HEK293 (cell line): ENCODE measurements around the gene NOM1.

Experiments
- CTCF ChIA-PET: fragments of 350-600 bp; formaldehyde crosslinking; extraction: SDS; loops from one replicate; lab custom pipeline; 2021; ENCODE audit warnings: antibody characterized with exemption; lab: Yijun Ruan, JAX
- POLR2A ChIA-PET: fragments of 300-600 bp; formaldehyde crosslinking; extraction: SDS; loops from one replicate; lab custom pipeline; 2020; ENCODE audit warnings: antibody characterized with exemption, inconsistent platforms; lab: Yijun Ruan, JAX
- H3K27ac ChIP-seq: fragments of 200-500 bp; sonication (Bioruptor generic); 2 replicates; pipeline ENCODE4 v1.5.1; 2014; ENCODE audit warnings: low read depth, low read length, control low read depth, inconsistent platforms; ENCODE audit errors: extremely low read depth
- H3K36me3 ChIP-seq, 2 experiments: fragments of 200-500 bp in 1 of 2; sonication (Bioruptor generic) in 1 of 2; 1 replicate in 1 of 2; 2 replicates in 1 of 2; pipeline ENCODE4 v1.5.1; 2014 to 2017; ENCODE audit warnings: inconsistent platforms in 2 of 2, low read length in 2 of 2; ENCODE audit not compliant: control insufficient read depth in 2 of 2, insufficient read depth in 1 of 2
- H3K4me1 ChIP-seq: fragments of 200-500 bp; sonication (Bioruptor generic); 2 replicates; pipeline ENCODE4 v1.5.1; 2014; ENCODE audit warnings: mild to moderate bottlenecking, low read length, inconsistent platforms; ENCODE audit not compliant: control insufficient read depth, insufficient read depth
- H3K4me3 ChIP-seq: 2 replicates; pipeline ENCODE4 v1.5.1; 2011; ENCODE audit warnings: low read depth, mild to moderate bottlenecking, control low read depth, low read length, moderate library complexity
- H3K9me3 ChIP-seq: fragments of 200-500 bp; sonication (Bioruptor generic); 2 replicates; pipeline ENCODE4 v1.5.1; 2014; ENCODE audit warnings: low read depth, low read length, inconsistent platforms; ENCODE audit not compliant: control insufficient read depth, insufficient read depth
- BCL11A ChIP-seq: fragments of 450-650 bp; formaldehyde crosslinking; IDR thresholded peaks from 2 replicates; pipeline ENCODE4 v1.5.1; 2016; ENCODE audit warnings: low read depth, missing biosample characterization, missing genetic modification characterization
- GLIS1 ChIP-seq: fragments of 450-650 bp; formaldehyde crosslinking; IDR thresholded peaks from 2 replicates; pipeline ENCODE4 v1.5.1; 2016; ENCODE audit warnings: missing biosample characterization, missing genetic modification characterization
- GLIS2 ChIP-seq: fragments of 450-650 bp; formaldehyde crosslinking; IDR thresholded peaks from 2 replicates; pipeline ENCODE4 v1.5.1; 2016; ENCODE audit warnings: missing biosample characterization, missing genetic modification characterization
- OSR2 ChIP-seq: fragments of 450-650 bp; formaldehyde crosslinking; IDR thresholded peaks from 2 replicates; pipeline ENCODE4 v1.5.1; 2016; ENCODE audit warnings: missing biosample characterization, missing genetic modification characterization
- PATZ1 ChIP-seq: fragments of 450-650 bp; formaldehyde crosslinking; IDR thresholded peaks from 2 replicates; pipeline ENCODE4 v1.5.1; 2016; ENCODE audit warnings: missing biosample characterization, missing genetic modification characterization
- PRDM4 ChIP-seq: fragments of 450-650 bp; formaldehyde crosslinking; IDR thresholded peaks from 2 replicates; pipeline ENCODE4 v1.5.1; 2017; ENCODE audit warnings: missing biosample characterization, missing genetic modification characterization
- ZBTB17 ChIP-seq: fragments of 450-650 bp; formaldehyde crosslinking; IDR thresholded peaks from 2 replicates; pipeline ENCODE4 v1.5.1; 2016; ENCODE audit warnings: missing biosample characterization, missing genetic modification characterization
- ZBTB48 ChIP-seq: fragments of 450-650 bp; formaldehyde crosslinking; IDR thresholded peaks from 2 replicates; pipeline ENCODE4 v1.5.1; 2016; ENCODE audit warnings: missing biosample characterization, missing genetic modification characterization
- ZBTB8A ChIP-seq: fragments of 450-650 bp; formaldehyde crosslinking; IDR thresholded peaks from 2 replicates; pipeline ENCODE4 v1.5.1; 2016; ENCODE audit warnings: missing biosample characterization, missing genetic modification characterization
- ZFHX2 ChIP-seq: fragments of 450-650 bp; formaldehyde crosslinking; conservative IDR thresholded peaks from 2 replicates; pipeline ENCODE4 v1.5.1; 2016; ENCODE audit warnings: missing biosample characterization, missing genetic modification characterization
- ZFP41 ChIP-seq: fragments of 450-650 bp; formaldehyde crosslinking; IDR thresholded peaks from 2 replicates; pipeline ENCODE4 v1.5.1; 2016; ENCODE audit warnings: missing biosample characterization, missing genetic modification characterization, borderline replicate concordance
- ZIC2 ChIP-seq: fragments of 450-650 bp; formaldehyde crosslinking; IDR thresholded peaks from 2 replicates; pipeline ENCODE4 v1.5.1; 2016; ENCODE audit warnings: missing biosample characterization, missing genetic modification characterization
- ZNF18 ChIP-seq: fragments of 450-650 bp; formaldehyde crosslinking; IDR thresholded peaks from 2 replicates; pipeline ENCODE4 v1.5.1; 2016; ENCODE audit warnings: missing biosample characterization, missing genetic modification characterization
- ZNF211 ChIP-seq: fragments of 450-650 bp; formaldehyde crosslinking; IDR thresholded peaks from 2 replicates; pipeline ENCODE4 v1.5.1; 2016; ENCODE audit warnings: low read depth, missing biosample characterization, missing genetic modification characterization
- ZNF266 ChIP-seq: fragments of 450-650 bp; formaldehyde crosslinking; IDR thresholded peaks from 2 replicates; pipeline ENCODE4 v1.5.1; 2016; ENCODE audit warnings: missing biosample characterization, missing genetic modification characterization, low read depth
- ZNF274 ChIP-seq, 2 experiments: fragments of 200-500 bp in 1 of 2; fragments of 450-650 bp in 1 of 2; sonication (Bioruptor generic) in 1 of 2; formaldehyde crosslinking in 1 of 2; IDR thresholded peaks; 2 replicates each; pipeline versions ENCODE4 v1.5.1 to v1.6.1; 2014 to 2016; ENCODE audit warnings: borderline replicate concordance in 1 of 2, inconsistent platforms in 1 of 2, low read length in 1 of 2, missing biosample characterization in 1 of 2, missing genetic modification characterization in 1 of 2
- ZNF311 ChIP-seq: fragments of 450-650 bp; formaldehyde crosslinking; IDR thresholded peaks from 2 replicates; pipeline ENCODE4 v1.5.1; 2017; ENCODE audit warnings: missing biosample characterization, missing genetic modification characterization, borderline replicate concordance
- ZNF335 ChIP-seq: fragments of 450-650 bp; formaldehyde crosslinking; conservative IDR thresholded peaks from 2 replicates; pipeline ENCODE4 v1.5.1; 2016; ENCODE audit warnings: missing biosample characterization, missing genetic modification characterization
- ZNF341 ChIP-seq: fragments of 450-650 bp; formaldehyde crosslinking; IDR thresholded peaks from 2 replicates; pipeline ENCODE4; 2016; ENCODE audit warnings: low read depth, missing biosample characterization, missing genetic modification characterization
- ZNF362 ChIP-seq: fragments of 450-650 bp; formaldehyde crosslinking; IDR thresholded peaks from 2 replicates; pipeline ENCODE4 v1.5.1; 2016; ENCODE audit warnings: missing biosample characterization, missing genetic modification characterization
- ZNF433 ChIP-seq: fragments of 450-650 bp; formaldehyde crosslinking; IDR thresholded peaks from 2 replicates; pipeline ENCODE4 v1.5.1; 2016; ENCODE audit warnings: missing biosample characterization, missing genetic modification characterization, low read depth
- ZNF585B ChIP-seq: fragments of 450-650 bp; formaldehyde crosslinking; IDR thresholded peaks from 2 replicates; pipeline ENCODE4 v1.5.1; 2016; ENCODE audit warnings: missing biosample characterization, missing genetic modification characterization
- ZNF600 ChIP-seq: fragments of 450-650 bp; formaldehyde crosslinking; IDR thresholded peaks from 2 replicates; pipeline ENCODE4 v1.5.1; 2016; ENCODE audit warnings: missing biosample characterization, missing genetic modification characterization
- ZNF624 ChIP-seq: fragments of 450-650 bp; formaldehyde crosslinking; IDR thresholded peaks from 2 replicates; pipeline ENCODE4 v1.5.1; 2017; ENCODE audit warnings: missing biosample characterization, missing genetic modification characterization
- ZNF677 ChIP-seq: fragments of 450-650 bp; IDR thresholded peaks from 2 replicates; pipeline ENCODE4 v1.5.0; 2018; ENCODE audit warnings: missing biosample characterization, mild to moderate bottlenecking, missing genetic modification characterization, moderate library complexity
- ZNF692 ChIP-seq: fragments of 450-650 bp; formaldehyde crosslinking; IDR thresholded peaks from 2 replicates; pipeline ENCODE4 v1.5.1; 2016; ENCODE audit warnings: missing biosample characterization, missing genetic modification characterization
- ZNF785 ChIP-seq: fragments of 450-650 bp; formaldehyde crosslinking; IDR thresholded peaks from 2 replicates; pipeline ENCODE4 v1.5.1; 2016; ENCODE audit warnings: missing biosample characterization, missing genetic modification characterization

NOM1 gene

GRCh38 chr7:157000741-157001653, 51.5 kb downstream of the NOM1 start:
- H3K9me3 ChIP-seq = no peaks in the 10 kb centered on the region
- POLR2A ChIA-PET = interaction anchor here (1.8 kb wide), 1 partner anchor 10 kb away, joined by 6 read pairs; the partner anchor contains the start of gene MNX1
- H3K4me1 ChIP-seq = 0 out of 2 replicates have a peak, but pooled peaks cover 3% of the 10 kb centered on the region
- CTCF ChIA-PET = no interaction called here
- H3K27ac ChIP-seq = no peak overlapping the region
- peaks cover 0 to 19% of the 10 kb centered on the region in 2 experiments; a peak in 1 of 3 replicates for H3K36me3 ChIP-seq
- H3K4me3 ChIP-seq = no peak overlapping the region; the same call in none of the 2 replicates
- TF ChIP-seq ZBTB8A (tag by site-specific recombination) (peak; percentile 65; the same call in 1 of the 2 replicates), PRDM4 (0 out of 2 replicates have a peak, but pooled peaks have one; percentile 25), ZBTB48 (tag by site-specific recombination) (no peak), ZNF274 (IDR thresholded peaks at IDR 0.05; ENCODE audit: low read length) (no peak), ZNF274 (tag by site-specific recombination; IDR thresholded peaks at IDR 0.05; ENCODE audit: borderline replicate concordance) (no peak), ZNF785 (tag by site-specific recombination) (no peak), GLIS2 (tag by site-specific recombination) (0 out of 2 replicates have a peak, but pooled peaks have one; percentile 34), ZNF433 (tag by site-specific recombination) (no peak), ZFHX2 (tag by site-specific recombination) (no peak), ZIC2 (peak; percentile 89), ZNF335 (tag by site-specific recombination) (peak; percentile 38; the same call in 1 of the 2 replicates), ZNF18 (tag by site-specific recombination) (no peak), ZNF692 (tag by site-specific recombination) (0 out of 2 replicates have a peak, but pooled peaks have one; percentile 16), ZBTB17 (tag by site-specific recombination) (peak; percentile 54; the same call in 1 of the 2 replicates), ZNF624 (tag by site-specific recombination) (no peak), ZNF362 (tag by site-specific recombination) (peak; percentile 57; the same call in 1 of the 2 replicates), OSR2 (peak; percentile 71), ZNF600 (no peak), ZNF211 (tag by site-specific recombination) (no peak), ZNF266 (no peak), GLIS1 (tag by site-specific recombination) (peak; percentile 79), BCL11A (tag by site-specific recombination) (0 out of 2 replicates have a peak, but pooled peaks have one; percentile 13), ZNF341 (tag by site-specific recombination) (no peak), ZNF585B (tag by site-specific recombination) (no peak), ZNF677 (no peak), PATZ1 (tag by site-specific recombination) (peak; percentile 39; the same call in 1 of the 2 replicates), ZNF311 (tag by site-specific recombination) (no peak), ZFP41 (tag by site-specific recombination) (no peak)
